Bronchial epithelial cell (primary cell): ENCODE data around the gene RAD51B. TPM values are rescaled to one million over a fixed set of nuclear protein-coding genes. Genes with fewer than 3 reads are reported as not detected.

Source experiments
- DNase-seq: peaks from one replicate; pipeline ENCODE4 v3.0.0-alpha.2; 2010; ENCODE audit warnings: low read depth
- FAIRE-seq: peaks from 2 replicates; lab custom pipeline; 2011; peaks lifted over from hg19 to GRCh38; lab: Jason Lieb, UNC
- H3K27me3 ChIP-seq: 2 replicates; pipeline ENCODE4 v1.5.1; 2011; ENCODE audit warnings: low read length; ENCODE audit not compliant: control insufficient read depth, insufficient read depth
- H3K36me3 ChIP-seq: 2 replicates; pipeline ENCODE4 v1.5.1; 2011; ENCODE audit warnings: low read length; ENCODE audit not compliant: control insufficient read depth, insufficient read depth
- H3K4me3 ChIP-seq: 2 replicates; pipeline ENCODE4 v1.5.1; 2011; ENCODE audit warnings: mild to moderate bottlenecking, low read depth, low read length, control low read depth
- total RNA-seq: library from RNA; depleted of rRNA; stranded (reverse); fragments of >200 nt; gene quantifications from 2 replicates; pipeline ENCODE4 v1.2.1, GENCODE V29; 2014
- TF ChIP-seq, protein P1 (sequence below): IDR thresholded peaks from 2 replicates; pipeline ENCODE4 v1.5.1; 2011; ENCODE audit warnings: mild to moderate bottlenecking, moderate library complexity, low read length, control low read depth, inconsistent platforms; ENCODE audit not compliant: insufficient read depth, severe bottlenecking

Gene RAD51B
- total RNA-seq, 1 donor from 2014 or later: 12.1 TPM

DNA sequence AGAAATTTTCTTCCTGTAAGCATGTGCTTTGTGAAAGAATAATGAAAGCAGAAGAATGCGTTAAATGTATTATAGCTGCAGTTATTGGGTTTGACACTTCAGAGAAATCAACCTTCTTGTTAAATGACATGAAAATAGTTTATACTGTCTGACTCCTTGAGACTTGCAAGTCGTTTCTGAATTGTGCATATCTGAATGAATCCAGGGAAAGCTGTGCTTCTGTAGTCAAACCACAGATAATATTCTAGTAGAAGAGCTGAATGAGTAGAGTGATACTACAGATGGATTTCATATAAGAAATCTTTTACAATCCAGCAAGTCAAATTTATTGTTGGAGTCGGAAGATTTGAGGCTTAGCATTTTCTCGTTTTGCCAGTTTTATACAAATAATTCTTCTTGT lies 343.3 kb downstream of the RAD51B start:
- no peak for DNase-seq
- Histone ChIP-seq H3K36me3 (no peaks in the 10 kb centered on the region), H3K27me3 (no peaks in the 10 kb centered on the region), H3K4me3 (no peak overlapping the region)
- no peak for FAIRE-seq
- TF ChIP-seq, protein P1, sequence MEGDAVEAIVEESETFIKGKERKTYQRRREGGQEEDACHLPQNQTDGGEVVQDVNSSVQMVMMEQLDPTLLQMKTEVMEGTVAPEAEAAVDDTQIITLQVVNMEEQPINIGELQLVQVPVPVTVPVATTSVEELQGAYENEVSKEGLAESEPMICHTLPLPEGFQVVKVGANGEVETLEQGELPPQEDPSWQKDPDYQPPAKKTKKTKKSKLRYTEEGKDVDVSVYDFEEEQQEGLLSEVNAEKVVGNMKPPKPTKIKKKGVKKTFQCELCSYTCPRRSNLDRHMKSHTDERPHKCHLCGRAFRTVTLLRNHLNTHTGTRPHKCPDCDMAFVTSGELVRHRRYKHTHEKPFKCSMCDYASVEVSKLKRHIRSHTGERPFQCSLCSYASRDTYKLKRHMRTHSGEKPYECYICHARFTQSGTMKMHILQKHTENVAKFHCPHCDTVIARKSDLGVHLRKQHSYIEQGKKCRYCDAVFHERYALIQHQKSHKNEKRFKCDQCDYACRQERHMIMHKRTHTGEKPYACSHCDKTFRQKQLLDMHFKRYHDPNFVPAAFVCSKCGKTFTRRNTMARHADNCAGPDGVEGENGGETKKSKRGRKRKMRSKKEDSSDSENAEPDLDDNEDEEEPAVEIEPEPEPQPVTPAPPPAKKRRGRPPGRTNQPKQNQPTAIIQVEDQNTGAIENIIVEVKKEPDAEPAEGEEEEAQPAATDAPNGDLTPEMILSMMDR: no peak

DNA sequence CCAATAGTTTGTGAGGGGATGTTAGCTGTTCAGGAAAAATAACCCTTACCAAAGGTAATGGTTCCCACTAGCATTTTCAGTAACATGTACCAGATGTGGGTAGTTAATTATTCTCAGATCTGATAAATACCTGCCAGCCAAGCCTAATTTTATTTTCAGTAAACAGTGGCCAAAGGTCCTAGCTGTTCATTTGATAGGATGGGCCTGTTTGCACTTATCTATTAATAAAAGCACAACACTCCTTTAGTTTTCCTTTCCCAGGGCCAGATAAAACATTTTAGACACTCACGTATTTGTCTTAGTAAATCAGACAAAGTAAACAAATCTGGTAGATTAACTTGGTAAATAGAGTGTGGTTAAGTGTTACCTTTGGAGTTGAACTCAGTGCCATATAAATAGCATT lies 345.1 kb downstream of the RAD51B start:
- TF ChIP-seq, protein P1: no peak
- FAIRE-seq (no peak), DNase-seq (no peak)
- Histone ChIP-seq H3K4me3 (no peak overlapping the region), H3K36me3 (no peaks in the 10 kb centered on the region), H3K27me3 (no peaks in the 10 kb centered on the region)

DNA sequence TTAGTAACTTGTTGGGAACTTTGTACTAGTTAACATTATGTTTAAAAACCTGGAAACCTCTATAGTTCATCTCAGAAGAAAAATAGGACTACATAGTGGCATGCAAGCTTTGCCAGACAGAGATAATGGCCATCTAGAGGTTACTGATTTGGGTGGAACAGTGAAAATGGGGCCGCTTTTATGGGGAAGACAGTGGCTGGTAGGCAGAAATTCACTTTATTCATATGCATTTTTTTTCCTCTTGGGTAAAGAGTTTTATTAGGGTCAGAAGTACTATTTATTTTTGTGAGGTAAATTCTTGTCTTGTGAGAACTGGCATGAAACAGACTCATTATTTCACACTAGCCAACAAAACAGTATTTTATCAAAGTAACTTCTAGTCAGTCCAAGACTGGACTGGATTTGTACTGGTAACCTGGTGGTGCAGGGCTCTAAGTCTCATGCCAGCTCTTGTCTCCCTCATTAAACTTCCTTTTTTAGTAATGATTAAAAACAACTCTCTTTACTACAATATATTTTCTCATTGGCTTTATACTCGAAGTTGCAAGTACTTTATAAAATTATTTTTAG lies 345.8 kb downstream of the RAD51B start:
- H3K27me3 ChIP-seq: no peaks in the 10 kb centered on the region
- no peak for DNase-seq
- TF ChIP-seq, protein P1: no peak
- no peak for FAIRE-seq
- no peak overlapping the region for H3K4me3 ChIP-seq
- no peaks in the 10 kb centered on the region for H3K36me3 ChIP-seq

DNA sequence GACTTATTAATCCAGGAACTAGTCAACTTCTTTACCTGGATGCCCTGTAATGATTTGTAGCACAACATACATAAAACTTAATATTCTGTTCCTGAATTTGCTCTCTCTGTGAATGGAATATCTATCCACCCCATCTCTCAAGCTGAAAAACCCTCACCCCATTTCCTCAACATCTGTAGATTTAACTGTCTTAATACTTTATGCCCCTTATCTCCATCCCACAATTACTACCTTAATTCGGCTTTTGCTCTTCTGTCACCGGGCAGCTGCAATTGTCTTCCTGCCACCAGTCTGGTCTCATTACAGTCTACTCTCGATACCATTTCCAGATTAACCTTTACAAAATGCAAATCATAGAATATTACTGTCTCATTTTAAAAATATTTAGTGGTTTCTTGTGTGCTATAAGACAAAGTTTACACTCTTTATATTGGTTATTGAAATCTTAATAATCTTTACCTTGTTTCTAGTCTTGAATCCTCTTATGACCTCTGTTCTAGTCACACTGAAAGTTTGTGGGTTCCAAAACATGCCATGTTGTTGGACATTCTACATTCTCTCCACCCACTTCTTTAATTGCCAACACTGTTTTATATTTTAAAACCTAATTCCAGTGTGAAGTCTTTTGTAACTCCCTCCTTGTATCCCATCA lies 347.3 kb downstream of the RAD51B start:
- TF ChIP-seq, protein P1: no peak
- no peak for FAIRE-seq
- Histone ChIP-seq H3K4me3 (no peak overlapping the region), H3K36me3 (no peaks in the 10 kb centered on the region), H3K27me3 (no peaks in the 10 kb centered on the region)
- no peak for DNase-seq

DNA sequence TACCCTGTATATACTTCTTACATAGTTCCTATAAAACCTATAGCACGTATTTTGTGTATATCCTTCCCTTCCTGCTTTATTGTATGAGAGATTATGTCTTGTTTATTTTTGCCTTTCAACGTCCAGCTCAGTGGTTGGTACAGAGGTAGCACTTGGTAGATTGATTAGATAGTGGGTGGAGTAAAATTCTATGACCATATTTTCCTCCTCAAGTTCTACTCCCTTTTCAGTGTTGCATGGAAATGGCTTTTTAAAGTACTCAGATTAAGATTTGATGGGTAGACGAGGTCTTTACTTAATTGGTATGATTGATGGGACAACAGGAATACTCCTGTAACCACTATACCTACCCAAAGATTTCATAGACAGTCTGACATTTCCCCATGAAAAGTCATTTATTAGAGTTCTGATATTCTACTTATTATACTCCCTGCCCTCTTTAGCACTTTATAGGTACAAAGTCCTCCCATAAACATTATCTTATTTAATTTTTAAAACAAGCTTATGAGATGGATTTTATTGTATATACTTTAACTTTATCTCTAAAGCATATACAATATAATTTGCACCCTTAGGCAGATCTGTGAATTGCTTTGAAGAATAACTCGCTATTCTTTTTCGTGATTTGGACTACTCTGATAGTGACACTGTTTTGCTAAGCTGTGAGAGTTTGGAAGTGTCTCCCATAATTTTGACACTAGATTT lies 348.0 kb downstream of the RAD51B start:
- Histone ChIP-seq H3K4me3 (no peak overlapping the region), H3K27me3 (no peaks in the 10 kb centered on the region), H3K36me3 (no peaks in the 10 kb centered on the region)
- FAIRE-seq (no peak), DNase-seq (no peak)
- TF ChIP-seq, protein P1: no peak
